ENCODE results near the gene FGF3.

Gene FGF3

GRCh38 chr11:69822676-69823494 is 3.7 kb upstream of the FGF3 start:
- TF ChIP-seq MAX (IDR thresholded peaks at IDR 0.05), result no peak

GRCh38 chr11:69821511-69822040 is 2.4 kb upstream of the FGF3 start:
- TF ChIP-seq MAX (IDR thresholded peaks at IDR 0.05), result no peak
- TF ChIP-seq YY1 (IDR thresholded peaks at IDR 0.05; ENCODE audit: low read depth), result no peak

GRCh38 chr11:69820441-69820840 is 1.2 kb upstream of the FGF3 start:
- no peak for TF ChIP-seq EGR1 (IDR thresholded peaks at IDR 0.05)
- TF ChIP-seq ZBTB7A (IDR thresholded peaks at IDR 0.05; ENCODE audit: low read depth), result no peak
- TF ChIP-seq NFIC (IDR thresholded peaks at IDR 0.05), result no peak
- no peak for TF ChIP-seq TCF12 (IDR thresholded peaks at IDR 0.05; ENCODE audit: low read depth)
- TF ChIP-seq USF1 (IDR thresholded peaks at IDR 0.05), result no peak
- TF ChIP-seq TAF1 (IDR thresholded peaks at IDR 0.05; ENCODE audit: low read depth), result no peak
- no peak for TF ChIP-seq FOXM1 (IDR thresholded peaks at IDR 0.05; ENCODE audit: borderline replicate concordance, low read depth)
- TF ChIP-seq TEAD4 (IDR thresholded peaks at IDR 0.05), result no peak
- TF ChIP-seq CREB1 (IDR thresholded peaks at IDR 0.05; ENCODE audit: low read depth), result no peak
- TF ChIP-seq REST (IDR thresholded peaks at IDR 0.05; ENCODE audit: low read depth), result no peak
- TF ChIP-seq MAX (IDR thresholded peaks at IDR 0.05), result no peak
- no peak for TF ChIP-seq EP300 (IDR thresholded peaks at IDR 0.05; ENCODE audit: borderline replicate concordance)
- TF ChIP-seq RAD21 (IDR thresholded peaks at IDR 0.05; ENCODE audit: low read depth), result no peak
- TF ChIP-seq CEBPB (IDR thresholded peaks at IDR 0.05), result no peak

GRCh38 chr11:69819541-69820070 is 390 bp upstream of the FGF3 start:
- TF ChIP-seq CEBPB (IDR thresholded peaks at IDR 0.05) (no peak), TCF12 (IDR thresholded peaks at IDR 0.05; ENCODE audit: low read depth) (no peak), TAF1 (IDR thresholded peaks at IDR 0.05; ENCODE audit: low read depth) (no peak), YY1 (IDR thresholded peaks at IDR 0.05; ENCODE audit: low read depth) (no peak), FOXM1 (IDR thresholded peaks at IDR 0.05; ENCODE audit: borderline replicate concordance, low read depth) (no peak), EGR1 (IDR thresholded peaks at IDR 0.05) (no peak), USF1 (IDR thresholded peaks at IDR 0.05) (no peak), REST (IDR thresholded peaks at IDR 0.05; ENCODE audit: low read depth) (no peak), TEAD4 (IDR thresholded peaks at IDR 0.05) (no peak), EP300 (IDR thresholded peaks at IDR 0.05; ENCODE audit: borderline replicate concordance) (no peak), MAX (IDR thresholded peaks at IDR 0.05) (no peak), NFIC (IDR thresholded peaks at IDR 0.05) (no peak), CREB1 (IDR thresholded peaks at IDR 0.05; ENCODE audit: low read depth) (no peak)

GRCh38 chr11:69818231-69818602 is 999 bp downstream of the FGF3 start:
- TF ChIP-seq RAD21 (IDR thresholded peaks at IDR 0.05; ENCODE audit: low read depth), result no peak
- no peak for TF ChIP-seq TEAD4 (IDR thresholded peaks at IDR 0.05)
- no peak for TF ChIP-seq USF1 (IDR thresholded peaks at IDR 0.05)
- TF ChIP-seq CREB1 (IDR thresholded peaks at IDR 0.05; ENCODE audit: low read depth), result no peak
- TF ChIP-seq FOXM1 (IDR thresholded peaks at IDR 0.05; ENCODE audit: borderline replicate concordance, low read depth), result no peak
- no peak for TF ChIP-seq ZBTB7A (IDR thresholded peaks at IDR 0.05; ENCODE audit: low read depth)
- no peak for TF ChIP-seq EP300 (IDR thresholded peaks at IDR 0.05; ENCODE audit: borderline replicate concordance)
- no peak for TF ChIP-seq NFIC (IDR thresholded peaks at IDR 0.05)
- no peak for TF ChIP-seq TAF1 (IDR thresholded peaks at IDR 0.05; ENCODE audit: low read depth)
- no peak for TF ChIP-seq CEBPB (IDR thresholded peaks at IDR 0.05)
- no peak for TF ChIP-seq EGR1 (IDR thresholded peaks at IDR 0.05)
- no peak for TF ChIP-seq MAX (IDR thresholded peaks at IDR 0.05)
- TF ChIP-seq REST (IDR thresholded peaks at IDR 0.05; ENCODE audit: low read depth), result no peak
- TF ChIP-seq YY1 (IDR thresholded peaks at IDR 0.05; ENCODE audit: low read depth), result no peak
- TF ChIP-seq TCF12 (IDR thresholded peaks at IDR 0.05; ENCODE audit: low read depth), result no peak
